Ovary (tissue), 9 donors: ENCODE measurements around the gene RBBP7. TPM values are rescaled to one million over a fixed set of nuclear protein-coding genes. Genes with fewer than 3 reads are reported as not detected.

Experiments used
- DNase-seq, 5 donors: peaks; one replicate each; pipeline ENCODE4 v3.0.0-alpha.2; 2019 to 2020
- H3K27ac ChIP-seq, 2 donors: fragments of 200-600 bp; one replicate each; pipeline versions ENCODE4 v1.5.1 to v1.8.0; 2019 to 2022
- H3K27me3 ChIP-seq: fragments of 200-600 bp; one replicate; pipeline ENCODE4 v1.8.0; 2022
- H3K36me3 ChIP-seq: fragments of 200-600 bp; sonication (generic); one replicate; pipeline ENCODE4 v1.5.1; 2019
- H3K4me1 ChIP-seq: one replicate; pipeline ENCODE4 v1.8.1; 2013; ENCODE audit warnings: mild to moderate bottlenecking, moderate library complexity; ENCODE audit not compliant: insufficient read depth
- H3K4me3 ChIP-seq: fragments of 200-600 bp; sonication (generic); one replicate; pipeline ENCODE4 v1.5.1; 2017
- H3K9me3 ChIP-seq, 2 donors: fragments of 200-600 bp in 1 of 2; sonication (generic) in 1 of 2; one replicate each; pipeline versions ENCODE4 v1.5.1 to v1.8.1; 2013 to 2019; ENCODE audit warnings: mild to moderate bottlenecking in 1 of 2, moderate library complexity in 1 of 2
- EP300 ChIP-seq: sonication (generic); formaldehyde crosslinking; IDR thresholded peaks from one replicate; pipeline ENCODE4 v1.6.1; 2017; ENCODE audit warnings: antibody characterized with exemption
- POLR2A ChIP-seq: fragments of 450-650 bp; IDR thresholded peaks from one replicate; pipeline ENCODE4 v1.6.1; 2017; ENCODE audit warnings: antibody characterized with exemption, mild to moderate bottlenecking, moderate library complexity
- WGBS, 3 donors: extraction: QIAGEN DNeasy Blood & Tissue Kit in 1 of 3; methylation state at CpG; one replicate each; pipeline versions ENCODE4 v1.1.5 to v1.1.7; 2013 to 2017; 5-methylcytosine and 5-hydroxymethylcytosine counted together
- intact Hi-C, 4 donors: fragments of 100-400 bp; cut with DNase I; formaldehyde crosslinking; loops; one replicate each; pipeline versions ENCODE4 v1.11.0 to v1.15.1; 2022 to 2023
- polyA plus RNA-seq, 2 donors: library from polyadenylated mRNA; stranded (reverse); fragments of 200-250 nt in 1 of 2; fragments of 350-450 nt in 1 of 2; fragmentation: Illumina TruSeq in 1 of 2; extraction: RNeasy Lipid Tissue Mini Kit (QIAGEN cat#74804) in 1 of 2; gene quantifications; one replicate each; pipeline ENCODE4 v1.2.3, GENCODE V29; 2013 to 2014
- small RNA-seq: library from RNA; depleted of rRNA; stranded (forward); fragments of <200 nt; gene quantifications from one replicate; pipeline ENCODE3, GENCODE V24; 2016
- total RNA-seq, 7 donors: library from RNA; depleted of rRNA in 2 of 7; stranded (reverse); fragments of >200 nt in 2 of 7; fragmentation: NEBNext Ultra II Directional in 3 of 7; extraction: Animal tissue kit (Norgen Biotek cat#: 25700) in 3 of 7; gene quantifications; one replicate each; pipeline versions ENCODE4 v1.1.0 to v1.2.4, GENCODE V29; 2016 to 2023
- TF ChIP-seq, protein P1 (sequence below), 3 donors: fragments of 450-650 bp in 2 of 3; fragments of 200-600 bp in 1 of 3; IDR thresholded peaks; one replicate each; pipeline versions ENCODE4 v1.5.1 to v1.8.0; 2016 to 2022; ENCODE audit warnings: antibody characterized with exemption in 3 of 3, mild to moderate bottlenecking in 1 of 3
- donor health status: DM: no; HTN: no; CAD: no; lungs with moderate emphysema.
- donor health status: DM: no; HTN: no; CAD: no.
- donor health status: Bipolar disorder and iron deficiency.
- donor health status: DM: yes; HTN: yes; CAD: no.
- donor health status: DM: no; HTN: no; CAD: no.
- donor health status: DM: yes; HTN: yes; CAD: no.

RBBP7 gene
- total and polyA plus RNA-seq, 9 donors = 101 to 258 (median 188) TPM

DNA sequence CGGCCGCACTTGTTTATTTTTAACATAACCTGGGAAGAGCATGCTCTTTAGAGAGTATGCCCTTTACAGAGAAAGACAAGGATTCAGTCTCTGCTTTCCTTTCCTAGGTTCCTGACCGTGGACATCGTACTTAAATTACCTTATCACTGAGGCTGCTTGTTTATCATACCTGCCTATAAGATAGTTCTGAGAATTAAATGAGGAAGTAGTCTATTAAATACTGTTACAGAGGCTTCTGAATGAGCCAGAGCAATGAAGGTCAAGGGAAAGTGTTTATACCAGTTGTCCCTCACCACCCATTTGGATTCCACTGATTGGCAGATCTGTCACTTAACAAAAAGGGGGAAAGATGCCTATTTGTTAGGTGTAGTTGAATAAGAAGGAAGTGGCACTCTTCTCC lies 73.9 kb downstream of the RBBP7 start:
- no peaks in the 10 kb centered on the region for H3K36me3 ChIP-seq
- H3K4me3 ChIP-seq = no peak overlapping the region
- WGBS, 3 donors = 92 to 99% (median 93%) methylated on average over 4 of the region's 4 CpGs
- H3K4me1 ChIP-seq = no peaks in the 10 kb centered on the region
- H3K27ac ChIP-seq = no peak overlapping the region
- H3K9me3 ChIP-seq = no peaks in the 10 kb centered on the region
- DNase-seq = no peak
- H3K27me3 ChIP-seq = no peaks in the 10 kb centered on the region
- intact Hi-C loops = no loop called here
- TF ChIP-seq, protein P1, sequence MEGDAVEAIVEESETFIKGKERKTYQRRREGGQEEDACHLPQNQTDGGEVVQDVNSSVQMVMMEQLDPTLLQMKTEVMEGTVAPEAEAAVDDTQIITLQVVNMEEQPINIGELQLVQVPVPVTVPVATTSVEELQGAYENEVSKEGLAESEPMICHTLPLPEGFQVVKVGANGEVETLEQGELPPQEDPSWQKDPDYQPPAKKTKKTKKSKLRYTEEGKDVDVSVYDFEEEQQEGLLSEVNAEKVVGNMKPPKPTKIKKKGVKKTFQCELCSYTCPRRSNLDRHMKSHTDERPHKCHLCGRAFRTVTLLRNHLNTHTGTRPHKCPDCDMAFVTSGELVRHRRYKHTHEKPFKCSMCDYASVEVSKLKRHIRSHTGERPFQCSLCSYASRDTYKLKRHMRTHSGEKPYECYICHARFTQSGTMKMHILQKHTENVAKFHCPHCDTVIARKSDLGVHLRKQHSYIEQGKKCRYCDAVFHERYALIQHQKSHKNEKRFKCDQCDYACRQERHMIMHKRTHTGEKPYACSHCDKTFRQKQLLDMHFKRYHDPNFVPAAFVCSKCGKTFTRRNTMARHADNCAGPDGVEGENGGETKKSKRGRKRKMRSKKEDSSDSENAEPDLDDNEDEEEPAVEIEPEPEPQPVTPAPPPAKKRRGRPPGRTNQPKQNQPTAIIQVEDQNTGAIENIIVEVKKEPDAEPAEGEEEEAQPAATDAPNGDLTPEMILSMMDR (IDR thresholded peaks at IDR 0.05) = no peak
- no peak for TF ChIP-seq POLR2A
- TF ChIP-seq EP300 = no peak

Small RNA genes lying within 50 kb of the gene (small RNA-seq; reads per million reads assigned to genes)
- not detected for gene RF00019
- gene RNU4-6P = not detected
- not detected for gene RPL12P49

Other genes with a start within 250 kb of the RBBP7 start
- not detected for gene S100G, start 220.2 kb downstream of the RBBP7 start, total RNA-seq
- not detected for gene S100G, start 220.2 kb downstream of the RBBP7 start, polyA plus RNA-seq
- 10 to 100 TPM; 16.0 to 26.3 (median 17.2) TPM for gene CTPS2, start 157.7 kb downstream of the RBBP7 start, total RNA-seq
- gene CTPS2, start 157.7 kb downstream of the RBBP7 start, polyA plus RNA-seq = 10 to 100 TPM; 10.6 to 19.4 TPM
- gene SYAP1, start 150.8 kb downstream of the RBBP7 start, total RNA-seq = 10 to 100 TPM; 19.3 to 36.9 (median 26.2) TPM
- gene SYAP1, start 150.8 kb downstream of the RBBP7 start, polyA plus RNA-seq = 10 to 100 TPM in 1 of 2 donors, 1 to 10 TPM in 1; 9.6 to 20.7 TPM
- 10 to 100 TPM; 18.7 to 27.7 (median 22.2) TPM for gene TXLNG, start 83.9 kb downstream of the RBBP7 start, total RNA-seq
- gene TXLNG, start 83.9 kb downstream of the RBBP7 start, polyA plus RNA-seq = 10 to 100 TPM; 14.0 to 19.7 TPM
- 10 to 100 TPM in 6 of 7 donors, 1 to 10 TPM in 1; 5.2 to 25.8 (median 16.7) TPM for gene REPS2, start 76.3 kb upstream of the RBBP7 start, total RNA-seq
- 1 to 10 TPM; 2.1 to 9.1 TPM for gene REPS2, start 76.3 kb upstream of the RBBP7 start, polyA plus RNA-seq